Suppressor macrophage (primary cell): ENCODE results near the gene WDR74.
"Not testable (repeated sequence)": the region's sequence is repeated elsewhere in the genome, so short reads cannot be mapped to it uniquely, and the experiment has no call there.

Source experiments
- DNase-seq, 4 experiments: peaks; one replicate each; pipeline ENCODE4 v3.0.0-alpha.2; 2020 to 2022

Gene WDR74

GRCh38 chr11:62859281-62859703 lies 19.9 kb upstream of the WDR74 start:
- not testable (repeated sequence) for DNase-seq

- no peak for DNase-seq
Measured at GRCh38 chr11:62858201-62858600, 18.8 kb upstream of the WDR74 start.

- peak; percentile 28 to 54 (median 50) for DNase-seq
Measured at GRCh38 chr11:62857541-62857982, 18.2 kb upstream of the WDR74 start.

GRCh38 chr11:62856333-62856895 lies 17.0 kb upstream of the WDR74 start:
- DNase-seq = no peak

- DNase-seq = peak; percentile 98 to 99 (median 98)
Measured at GRCh38 chr11:62855571-62856332, 16.4 kb upstream of the WDR74 start.

- no peak for DNase-seq
Measured at GRCh38 chr11:62854825-62855570, 15.6 kb upstream of the WDR74 start.

- DNase-seq = peak in 1 of 4 experiments; percentile 24
Measured at GRCh38 chr11:62854013-62854824, 14.8 kb upstream of the WDR74 start.

- DNase-seq = no peak
Measured at GRCh38 chr11:62853279-62853965, 14.0 kb upstream of the WDR74 start.

GRCh38 chr11:62852523-62853188 lies 13.3 kb upstream of the WDR74 start:
- DNase-seq = no peak

GRCh38 chr11:62851807-62852522 lies 12.6 kb upstream of the WDR74 start:
- DNase-seq = no peak

- no peak for DNase-seq
Measured at GRCh38 chr11:62850911-62851806, 11.8 kb upstream of the WDR74 start.

- DNase-seq = no peak
Measured at GRCh38 chr11:62847767-62848314, 8.5 kb upstream of the WDR74 start.

- no peak for DNase-seq
Measured at GRCh38 chr11:62846177-62846576, 6.8 kb upstream of the WDR74 start.

- DNase-seq = no peak
Measured at GRCh38 chr11:62844154-62844553, 4.8 kb upstream of the WDR74 start.

GRCh38 chr11:62843466-62843865 lies 4.1 kb upstream of the WDR74 start:
- no peak for DNase-seq

- not testable (repeated sequence) for DNase-seq
Measured at GRCh38 chr11:62842891-62843290, 3.5 kb upstream of the WDR74 start.

- peak; percentile 26 to 61 (median 46) for DNase-seq
Measured at GRCh38 chr11:62842171-62842741, 2.9 kb upstream of the WDR74 start.

GRCh38 chr11:62841361-62842170 lies 2.2 kb upstream of the WDR74 start:
- DNase-seq = peak; percentile 92 to 99 (median 95)
